Prostate gland (tissue), 2 donors: ENCODE results near the gene MTCL3.

Experiments
- DNase-seq: peaks from one replicate; pipeline ENCODE4 v3.0.0-alpha.2; 2019; ENCODE audit warnings: low spot score
- H3K27ac ChIP-seq, 2 donors: fragments of 200-600 bp; sonication (generic); 2 replicates each; pipeline ENCODE4 v1.5.1; 2017 to 2019
- H3K27me3 ChIP-seq: fragments of 200-600 bp; sonication (generic); replicated peaks from 2 replicates; pipeline ENCODE4 v1.5.1; 2019; ENCODE audit not compliant: insufficient read depth
- H3K36me3 ChIP-seq, 2 donors: fragments of 200-600 bp; sonication (generic); 1 replicate in 1 of 2; 2 replicates in 1 of 2; pipeline versions ENCODE4 v1.5.1 to v1.8.1; 2017 to 2019
- H3K4me1 ChIP-seq: fragments of 200-600 bp; sonication (generic); replicated peaks from 2 replicates; pipeline ENCODE4 v1.5.1; 2019
- H3K4me3 ChIP-seq, 2 donors: fragments of 200-600 bp; sonication (generic); 2 replicates each; pipeline ENCODE4 v1.5.1; 2017 to 2019
- H3K9me3 ChIP-seq: fragments of 200-600 bp; sonication (generic); 2 replicates; pipeline ENCODE4 v1.5.1; 2017
- POLR2A ChIP-seq: fragments of 450-650 bp; IDR thresholded peaks from one replicate; pipeline ENCODE4 v1.6.1; 2016; ENCODE audit warnings: antibody characterized with exemption, mild to moderate bottlenecking
- POLR2AphosphoS5 ChIP-seq: sonication (generic); formaldehyde crosslinking; IDR thresholded peaks from one replicate; pipeline ENCODE4 v1.6.1; 2017; ENCODE audit warnings: antibody characterized with exemption
- WGBS: methylation state at CpG from one replicate; pipeline ENCODE4 v1.1.5; 2018; 5-methylcytosine and 5-hydroxymethylcytosine counted together
- intact Hi-C: fragments of 100-400 bp; cut with DNase I; formaldehyde crosslinking; loops from one replicate; pipeline ENCODE4 v1.14.2; 2022
- TF ChIP-seq, protein P1 (sequence below), 4 experiments: fragments of 200-600 bp in 2 of 4; fragments of 450-650 bp in 2 of 4; sonication (generic) in 2 of 4; IDR thresholded peaks; 1 replicate in 3 of 4; 2 replicates in 1 of 4; pipeline ENCODE4 v1.5.1; 2016 to 2019; ENCODE audit warnings: antibody characterized with exemption in 4 of 4, mild to moderate bottlenecking in 2 of 4, moderate library complexity in 2 of 4

The MTCL3 gene

DNA sequence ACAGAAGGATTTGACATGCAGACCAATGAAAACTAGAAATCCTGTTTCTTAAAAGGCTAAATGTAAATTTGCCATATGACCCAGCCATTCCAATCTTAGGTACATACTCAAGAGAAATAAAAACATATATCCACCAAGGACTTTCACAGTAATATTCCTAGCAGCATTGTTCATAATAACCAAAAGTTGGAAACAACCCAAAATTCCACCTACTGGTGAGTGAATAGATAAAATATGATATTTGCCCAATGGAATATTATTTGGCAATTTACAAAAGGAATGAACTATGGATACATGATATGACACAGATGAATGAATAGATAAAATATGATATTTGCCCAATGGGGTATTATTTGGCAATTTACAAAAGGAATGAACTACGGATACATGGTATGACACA lies 22.7 kb downstream of the MTCL3 start:
- Histone ChIP-seq H3K36me3 (no peaks in the 10 kb centered on the region), H3K4me1 (no peaks in the 10 kb centered on the region), H3K9me3 (no peaks in the 10 kb centered on the region), H3K27me3 (no peaks in the 10 kb centered on the region), H3K27ac (no peak overlapping the region), H3K4me3 (no peak overlapping the region)
- no peak for DNase-seq
- WGBS: 90% methylated on average over 1 of the region's 1 CpG
- intact Hi-C loops: no loop called here
- TF ChIP-seq, protein P1, sequence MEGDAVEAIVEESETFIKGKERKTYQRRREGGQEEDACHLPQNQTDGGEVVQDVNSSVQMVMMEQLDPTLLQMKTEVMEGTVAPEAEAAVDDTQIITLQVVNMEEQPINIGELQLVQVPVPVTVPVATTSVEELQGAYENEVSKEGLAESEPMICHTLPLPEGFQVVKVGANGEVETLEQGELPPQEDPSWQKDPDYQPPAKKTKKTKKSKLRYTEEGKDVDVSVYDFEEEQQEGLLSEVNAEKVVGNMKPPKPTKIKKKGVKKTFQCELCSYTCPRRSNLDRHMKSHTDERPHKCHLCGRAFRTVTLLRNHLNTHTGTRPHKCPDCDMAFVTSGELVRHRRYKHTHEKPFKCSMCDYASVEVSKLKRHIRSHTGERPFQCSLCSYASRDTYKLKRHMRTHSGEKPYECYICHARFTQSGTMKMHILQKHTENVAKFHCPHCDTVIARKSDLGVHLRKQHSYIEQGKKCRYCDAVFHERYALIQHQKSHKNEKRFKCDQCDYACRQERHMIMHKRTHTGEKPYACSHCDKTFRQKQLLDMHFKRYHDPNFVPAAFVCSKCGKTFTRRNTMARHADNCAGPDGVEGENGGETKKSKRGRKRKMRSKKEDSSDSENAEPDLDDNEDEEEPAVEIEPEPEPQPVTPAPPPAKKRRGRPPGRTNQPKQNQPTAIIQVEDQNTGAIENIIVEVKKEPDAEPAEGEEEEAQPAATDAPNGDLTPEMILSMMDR (IDR thresholded peaks at IDR 0.05): no peak
- TF ChIP-seq POLR2A (no peak), POLR2AphosphoS5 (no peak)

DNA sequence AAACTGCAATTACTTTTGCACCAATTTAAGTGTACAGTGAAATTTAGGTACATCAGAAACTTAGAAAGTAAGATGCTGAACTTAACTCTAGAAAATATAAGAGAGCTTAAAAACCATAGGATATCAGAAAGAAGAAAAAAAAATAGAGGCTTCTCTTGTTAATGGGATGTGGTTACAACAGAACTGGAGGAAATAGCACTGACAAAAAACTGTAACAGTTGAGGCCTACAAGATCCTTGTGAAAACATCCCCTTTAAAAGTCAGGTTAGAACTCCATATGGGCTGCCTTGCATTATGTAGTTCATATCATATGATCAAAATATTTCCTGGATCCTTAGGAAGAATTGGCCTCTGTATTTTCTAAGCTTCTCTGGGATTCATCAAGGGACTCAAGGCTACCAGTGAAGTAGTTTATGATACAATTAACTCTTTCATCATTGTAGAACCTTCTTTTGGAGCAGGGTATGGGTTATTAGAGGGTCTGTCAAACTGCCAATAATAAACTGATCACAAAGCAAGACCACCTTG lies 24.8 kb downstream of the MTCL3 start:
- Histone ChIP-seq H3K27me3 (no peaks in the 10 kb centered on the region), H3K9me3 (no peaks in the 10 kb centered on the region), H3K36me3 (no peaks in the 10 kb centered on the region), H3K4me1 (no peaks in the 10 kb centered on the region), H3K27ac (no peak overlapping the region), H3K4me3 (no peak overlapping the region)
- DNase-seq: no peak
- TF ChIP-seq POLR2A (no peak), POLR2AphosphoS5 (no peak)
- TF ChIP-seq, protein P1 (IDR thresholded peaks at IDR 0.05): no peak
- intact Hi-C loops: no loop called here

DNA sequence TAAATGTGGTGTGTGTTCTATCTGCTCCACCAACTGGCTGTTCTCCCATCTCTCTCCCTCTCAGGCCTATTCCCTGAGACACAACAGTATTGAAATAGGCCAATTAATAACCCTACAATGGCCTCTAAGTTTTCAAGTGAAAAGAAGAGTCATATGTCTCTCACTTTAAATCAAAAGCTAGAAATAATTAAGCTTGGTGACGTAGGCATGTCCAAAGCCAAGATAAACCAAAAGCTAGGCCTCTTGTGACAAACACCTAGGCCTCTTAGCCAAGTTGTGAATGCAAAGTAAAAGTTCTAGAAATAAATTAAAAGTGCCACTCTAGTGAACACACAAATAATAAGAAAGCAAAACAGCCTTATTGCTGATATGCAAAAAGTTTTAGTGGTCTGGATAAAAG lies 29.9 kb downstream of the MTCL3 start:
- Histone ChIP-seq H3K4me1 (no peaks in the 10 kb centered on the region), H3K36me3 (no peaks in the 10 kb centered on the region), H3K27ac (no peak overlapping the region), H3K9me3 (no peaks in the 10 kb centered on the region), H3K27me3 (no peaks in the 10 kb centered on the region), H3K4me3 (no peak overlapping the region)
- intact Hi-C loops: no loop called here
- DNase-seq: no peak
- WGBS: 100% methylated on average over 1 of the region's 1 CpG
- no peak for TF ChIP-seq POLR2A
- TF ChIP-seq, protein P1 (IDR thresholded peaks at IDR 0.05): no peak
- no peak for TF ChIP-seq POLR2AphosphoS5

DNA sequence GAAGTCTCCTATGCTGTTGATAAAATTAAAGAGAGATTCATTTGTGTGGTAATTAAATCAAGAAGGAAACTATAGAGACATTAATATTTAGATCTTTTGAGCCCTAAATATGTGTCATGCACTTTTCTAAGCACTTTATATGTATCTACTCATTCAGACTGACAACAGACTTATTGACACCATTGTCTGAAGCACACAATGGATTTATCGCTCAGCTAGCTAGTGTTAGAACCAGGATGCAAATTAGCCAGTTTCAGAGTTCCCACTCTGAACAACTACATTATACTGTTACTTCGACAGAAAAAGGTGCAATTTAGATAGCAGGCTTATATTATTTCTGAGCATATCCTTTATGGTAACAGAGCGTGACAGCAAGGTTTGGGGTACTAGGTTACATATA lies 32.2 kb downstream of the MTCL3 start:
- no peak for DNase-seq
- no peak overlapping the region for H3K27ac ChIP-seq
- intact Hi-C loops: no loop called here
- no peaks in the 10 kb centered on the region for H3K27me3 ChIP-seq
- H3K4me3 ChIP-seq: no peak overlapping the region
- H3K9me3 ChIP-seq: no peaks in the 10 kb centered on the region
- TF ChIP-seq POLR2AphosphoS5 (no peak), POLR2A (no peak)
- TF ChIP-seq, protein P1 (IDR thresholded peaks at IDR 0.05): no peak
- H3K4me1 ChIP-seq: no peaks in the 10 kb centered on the region
- no peaks in the 10 kb centered on the region for H3K36me3 ChIP-seq
- WGBS: 94% methylated on average over 3 of the region's 3 CpGs

DNA sequence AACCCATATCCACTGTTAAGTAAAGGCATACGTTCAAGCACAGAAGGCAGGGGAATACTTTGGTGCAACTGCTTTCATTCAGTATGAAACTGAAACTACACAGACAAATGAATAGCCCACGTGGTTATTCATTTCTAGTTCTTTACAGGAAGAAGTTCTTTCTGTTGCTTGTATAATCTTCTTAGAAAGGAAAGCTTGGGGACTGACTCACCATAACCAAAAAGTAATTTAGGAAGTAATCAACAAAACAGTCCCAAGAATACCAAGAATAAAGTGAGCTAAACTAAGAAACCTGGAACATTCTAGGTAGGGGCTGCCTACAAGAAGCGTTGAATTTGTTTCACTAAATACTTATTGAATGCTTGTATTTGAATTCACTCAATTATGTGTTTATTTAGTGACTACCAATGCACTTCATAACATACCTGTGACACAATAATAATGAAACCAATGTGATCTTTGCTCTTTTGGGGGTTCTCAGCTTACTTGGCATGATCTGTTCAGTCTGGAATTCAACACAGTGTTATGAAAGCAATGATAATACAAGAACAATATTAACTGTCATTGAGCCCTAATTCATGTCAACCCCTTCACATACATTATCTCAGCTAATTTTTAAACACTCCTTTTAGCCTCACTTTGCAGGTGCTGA lies 34.8 kb downstream of the MTCL3 start:
- DNase-seq: no peak
- no peak overlapping the region for H3K27ac ChIP-seq
- no peak overlapping the region for H3K4me3 ChIP-seq
- H3K36me3 ChIP-seq: no peaks in the 10 kb centered on the region
- WGBS: 37% methylated on average over 3 of the region's 3 CpGs
- H3K27me3 ChIP-seq: no peaks in the 10 kb centered on the region
- intact Hi-C loops: no loop called here
- no peaks in the 10 kb centered on the region for H3K4me1 ChIP-seq
- H3K9me3 ChIP-seq: no peaks in the 10 kb centered on the region
- no peak for TF ChIP-seq POLR2A
- TF ChIP-seq, protein P1 (IDR thresholded peaks at IDR 0.05): no peak
- TF ChIP-seq POLR2AphosphoS5: no peak
